Rectal smooth muscle tissue (tissue), 1 donor: Measurements from ENCODE around the gene SS18L1.

Experiments used
- H3K27ac ChIP-seq: one replicate; pipeline ENCODE4 v1.7.0; 2013; ENCODE audit warnings: low read depth, low read length, inconsistent platforms
- H3K27me3 ChIP-seq: one replicate; pipeline ENCODE4 v1.7.0; 2013; ENCODE audit warnings: low read length; ENCODE audit not compliant: control insufficient read depth, insufficient read depth
- H3K36me3 ChIP-seq: one replicate; pipeline ENCODE4 v1.7.0; 2013; ENCODE audit warnings: low read length; ENCODE audit not compliant: control insufficient read depth, insufficient read depth
- H3K4me1 ChIP-seq: one replicate; pipeline ENCODE4 v1.7.0; 2013; ENCODE audit warnings: low read length; ENCODE audit not compliant: control insufficient read depth, insufficient read depth
- H3K4me3 ChIP-seq: one replicate; pipeline ENCODE4 v1.7.0; 2013; ENCODE audit warnings: low read length
- H3K9ac ChIP-seq: one replicate; pipeline ENCODE4 v1.7.0; 2013; ENCODE audit warnings: low read length

The SS18L1 gene

DNA sequence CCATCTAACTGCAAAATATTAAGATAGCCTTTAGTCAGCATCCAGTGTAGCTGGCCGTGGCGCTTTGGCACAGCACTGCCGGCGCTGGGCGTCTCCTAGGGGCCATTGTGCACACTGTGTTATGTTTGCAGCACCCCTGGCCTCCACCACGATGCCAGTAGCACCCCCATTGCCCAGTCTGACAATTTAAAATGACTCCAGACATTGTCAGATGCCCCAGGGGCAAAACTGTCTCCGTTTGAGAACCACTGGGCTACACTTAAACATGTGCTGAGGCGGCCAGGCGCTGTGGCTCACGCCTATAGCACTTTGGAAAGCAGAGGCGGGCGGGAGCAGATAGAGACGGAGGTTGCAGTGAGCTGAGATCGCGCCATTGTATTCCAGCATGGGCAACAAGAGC lies 33.3 kb downstream of the SS18L1 start:
- Histone ChIP-seq H3K27me3 (no peaks in the 10 kb centered on the region), H3K4me1 (no peaks in the 10 kb centered on the region), H3K4me3 (no peak overlapping the region), H3K9ac (no peak overlapping the region), H3K27ac (no peak overlapping the region), H3K36me3 (peaks cover 5% of the 10 kb centered on the region)

DNA sequence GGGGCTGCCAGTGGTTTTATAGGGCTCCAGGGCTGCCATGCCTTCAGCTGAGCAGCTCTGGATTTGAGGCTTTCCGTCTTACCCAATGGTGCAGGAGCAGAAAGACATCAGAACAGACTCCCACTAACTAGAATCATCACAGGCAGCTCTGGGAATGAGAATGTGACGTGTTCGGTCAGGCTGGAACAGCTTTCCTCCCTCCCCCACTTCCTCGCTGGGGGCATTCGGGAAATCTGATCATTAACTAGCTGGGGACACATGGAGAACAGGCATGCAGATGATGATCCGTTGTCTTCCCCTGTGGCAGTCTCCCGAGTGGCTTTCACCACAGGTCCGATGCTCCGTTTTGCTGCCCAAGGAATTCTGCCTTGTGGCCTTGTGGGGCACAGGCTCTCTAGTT lies 33.7 kb downstream of the SS18L1 start:
- Histone ChIP-seq H3K4me1 (no peaks in the 10 kb centered on the region), H3K27ac (no peak overlapping the region), H3K9ac (no peak overlapping the region), H3K4me3 (no peak overlapping the region), H3K36me3 (peaks cover 5% of the 10 kb centered on the region), H3K27me3 (no peaks in the 10 kb centered on the region)

DNA sequence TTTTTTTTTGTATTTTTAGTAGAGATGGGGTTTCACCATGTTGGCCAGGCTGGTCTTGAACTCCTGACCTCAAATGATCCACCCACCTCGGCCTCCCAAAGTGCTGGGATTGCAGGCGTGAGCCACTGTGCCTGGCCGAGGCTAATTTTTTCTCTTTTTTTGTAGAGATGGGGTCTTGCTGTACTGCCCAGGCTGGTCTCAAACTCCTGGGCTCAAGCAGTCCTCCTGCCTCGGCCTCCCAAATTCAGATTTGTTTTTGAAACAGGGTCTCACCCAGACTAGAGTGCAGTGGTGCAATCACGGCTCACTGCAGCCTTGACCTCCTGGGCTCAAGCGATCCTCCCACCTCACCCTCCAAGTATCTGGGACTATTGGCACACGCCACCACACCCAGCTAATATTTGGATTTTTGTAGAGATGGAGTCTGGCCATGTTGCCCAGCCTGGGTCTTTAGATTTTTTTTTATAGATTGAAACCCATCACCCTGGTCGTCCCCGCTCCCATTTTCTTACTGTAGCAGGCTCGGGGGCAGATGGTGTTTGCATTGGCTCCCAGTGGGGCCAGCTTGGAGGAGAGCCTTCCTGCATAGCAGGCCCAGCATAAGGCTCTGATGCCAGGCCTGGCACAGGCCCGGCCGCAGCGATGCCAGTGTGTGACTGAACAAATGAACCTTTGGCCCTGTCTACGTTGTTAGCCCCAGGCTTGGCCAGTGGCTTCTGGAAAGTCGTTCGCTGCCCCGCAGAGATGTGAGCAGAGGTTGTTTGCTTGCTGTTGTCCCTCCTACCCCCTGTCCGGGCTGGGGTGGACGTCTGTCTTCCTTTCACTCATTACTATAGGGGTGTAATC lies 35.0 kb downstream of the SS18L1 start:
- no peak overlapping the region for H3K4me3 ChIP-seq
- peaks cover 5% of the 10 kb centered on the region for H3K36me3 ChIP-seq
- peaks cover 2% of the 10 kb centered on the region for H3K4me1 ChIP-seq
- no peak overlapping the region for H3K27ac ChIP-seq
- H3K9ac ChIP-seq = no peak overlapping the region
- no peaks in the 10 kb centered on the region for H3K27me3 ChIP-seq

DNA sequence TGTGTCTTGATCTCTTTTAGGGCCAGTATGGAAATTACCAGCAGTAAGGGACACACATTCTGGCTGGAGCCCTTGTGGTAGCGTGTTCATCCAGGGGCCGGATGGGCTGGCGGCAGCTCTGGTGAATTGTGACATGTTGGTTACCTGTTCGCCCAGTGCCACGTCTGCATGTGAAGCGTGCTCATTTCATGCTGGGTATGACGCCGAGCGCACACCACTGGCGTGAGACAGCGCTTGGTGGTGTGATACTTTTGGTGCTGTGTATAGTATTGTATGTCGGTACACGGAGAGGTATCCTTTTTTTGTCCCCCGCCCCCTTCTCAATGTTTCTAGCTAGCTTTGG lies 35.6 kb downstream of the SS18L1 start:
- Histone ChIP-seq H3K4me3 (no peak overlapping the region), H3K27me3 (no peaks in the 10 kb centered on the region), H3K9ac (no peak overlapping the region), H3K4me1 (peaks cover 6% of the 10 kb centered on the region), H3K27ac (no peak overlapping the region), H3K36me3 (peaks cover 5% of the 10 kb centered on the region)

DNA sequence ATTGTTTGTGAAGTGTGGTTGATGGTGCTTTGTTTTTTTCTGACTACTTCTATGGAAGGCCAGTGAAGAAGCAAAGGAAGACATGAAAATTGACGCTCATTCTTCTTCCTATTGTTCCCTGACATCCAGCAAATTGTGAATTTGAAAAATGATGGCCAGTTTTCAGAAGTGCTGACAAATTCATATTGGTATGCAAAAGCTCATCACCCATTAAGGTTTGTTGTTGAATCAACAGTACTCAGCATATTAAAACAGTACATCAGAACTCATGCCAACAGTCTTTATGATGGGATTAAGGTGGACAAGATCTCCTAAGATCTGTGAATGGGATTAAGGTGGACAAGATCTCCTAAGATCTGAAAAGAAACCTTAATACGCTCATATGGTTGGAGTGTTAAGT lies 38.2 kb downstream of the SS18L1 start:
- Histone ChIP-seq H3K36me3 (no peaks in the 10 kb centered on the region), H3K27ac (no peak overlapping the region)

DNA sequence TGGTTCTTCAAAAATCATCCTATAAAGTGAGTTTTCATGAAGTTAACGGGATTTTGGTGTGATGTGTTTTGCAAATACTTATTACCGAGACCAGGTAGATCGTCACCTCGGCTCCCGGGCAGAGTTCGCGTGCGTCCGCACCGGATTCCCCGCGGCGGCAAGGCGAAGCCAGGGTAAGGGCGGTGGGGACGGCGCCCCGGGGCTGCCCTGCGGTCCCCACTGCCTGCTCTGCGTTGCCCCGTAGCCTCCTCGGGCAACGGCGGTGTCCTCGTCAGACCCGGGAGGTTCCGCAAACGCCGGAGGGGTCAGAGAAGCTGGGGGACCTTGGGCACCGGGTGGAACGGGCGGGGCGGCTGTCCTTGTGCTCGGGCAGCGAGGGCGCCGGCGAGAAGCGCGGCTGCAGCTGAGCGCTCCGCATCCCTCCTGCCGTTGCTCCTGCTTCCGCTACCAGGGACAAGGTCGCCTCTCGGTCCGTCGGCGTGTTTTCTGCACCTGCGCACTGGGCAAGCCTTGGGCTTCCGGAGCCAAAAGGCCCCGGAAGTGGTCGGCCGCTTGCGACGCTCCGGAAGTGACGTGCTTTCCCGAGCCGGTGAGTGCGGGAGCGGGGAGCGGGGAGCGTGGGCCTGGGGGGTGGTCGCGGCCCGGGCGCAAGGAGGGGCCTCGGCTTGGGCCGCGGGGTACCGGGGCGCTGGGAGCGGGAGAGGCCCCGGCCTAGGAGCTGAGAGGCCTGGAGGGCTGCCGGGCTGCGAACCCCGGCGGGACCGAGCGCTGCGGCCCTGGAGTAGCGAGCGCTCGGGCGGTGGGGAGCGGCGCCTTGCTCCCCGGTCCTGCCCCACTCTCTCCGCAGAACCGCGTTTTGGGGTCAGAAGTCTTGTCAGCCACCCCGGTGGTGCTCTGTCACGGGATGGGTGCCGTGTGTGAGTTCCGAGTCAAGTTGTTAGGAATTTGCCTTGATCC lies 39.2 kb downstream of the SS18L1 start, which contains the start of gene MTG2:
Gene MTG2 (plus strand): TSS at position 560 of the 957 bp plus-strand sequence. CDS start 10,393 bp downstream, outside the sequence.
- Histone ChIP-seq H3K4me3 (peak within 1 kb of the TSS; percentile 93), H3K27ac (peak within 1 kb of the TSS; percentile 86), H3K4me1 (peaks cover 6% of the 10 kb centered on the region), H3K9ac (peak within 1 kb of the TSS; percentile 80), H3K27me3 (no peaks in the 10 kb centered on the region), H3K36me3 (no peaks in the 10 kb centered on the region)

More for the DNA sequence above, 38.2 kb downstream of the SS18L1 start:
- H3K4me1 ChIP-seq = peaks cover 6% of the 10 kb centered on the region
- peak overlapping the region; percentile 93 for H3K4me3 ChIP-seq
- no peaks in the 10 kb centered on the region for H3K27me3 ChIP-seq
- H3K9ac ChIP-seq = no peak overlapping the region

DNA sequence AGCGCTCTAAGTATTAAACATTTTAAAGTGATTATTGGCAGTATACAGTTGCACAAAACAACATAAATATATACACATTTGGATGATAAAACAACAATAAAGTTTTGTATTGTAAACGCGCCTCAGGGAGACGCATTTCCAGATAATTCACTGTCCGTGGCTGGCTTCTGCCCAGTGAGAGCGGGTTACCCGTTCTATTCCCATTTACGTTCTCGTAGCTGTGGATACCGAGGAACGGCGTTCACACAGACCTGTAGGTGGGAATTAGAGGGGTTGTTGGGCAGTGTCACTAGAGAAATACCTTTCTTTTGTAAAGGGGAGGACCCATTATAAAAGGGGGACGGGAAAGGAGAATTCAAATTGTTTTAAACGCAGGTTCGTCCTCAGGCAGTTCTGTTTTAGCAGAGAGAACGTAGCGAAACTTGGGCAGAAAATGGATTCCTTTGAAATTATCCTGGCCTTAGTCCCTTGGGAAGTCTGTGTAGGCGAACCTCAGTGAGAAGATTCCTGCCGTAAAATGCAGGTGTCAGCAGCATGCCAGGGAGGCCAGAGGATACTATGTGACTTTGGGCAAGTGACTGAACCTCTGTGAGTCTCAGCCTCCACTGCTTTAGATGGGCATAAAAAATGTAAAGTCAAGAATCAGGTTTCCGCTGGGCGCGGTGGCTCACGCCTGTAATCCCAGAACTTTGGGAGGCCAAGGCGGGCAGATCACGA lies 40.0 kb downstream of the SS18L1 start:
- Histone ChIP-seq H3K9ac (peak overlapping the region; percentile 80), H3K4me1 (peaks cover 6% of the 10 kb centered on the region), H3K27me3 (no peaks in the 10 kb centered on the region), H3K4me3 (peak overlapping the region; percentile 93), H3K36me3 (no peaks in the 10 kb centered on the region), H3K27ac (peak overlapping the region; percentile 86)

DNA sequence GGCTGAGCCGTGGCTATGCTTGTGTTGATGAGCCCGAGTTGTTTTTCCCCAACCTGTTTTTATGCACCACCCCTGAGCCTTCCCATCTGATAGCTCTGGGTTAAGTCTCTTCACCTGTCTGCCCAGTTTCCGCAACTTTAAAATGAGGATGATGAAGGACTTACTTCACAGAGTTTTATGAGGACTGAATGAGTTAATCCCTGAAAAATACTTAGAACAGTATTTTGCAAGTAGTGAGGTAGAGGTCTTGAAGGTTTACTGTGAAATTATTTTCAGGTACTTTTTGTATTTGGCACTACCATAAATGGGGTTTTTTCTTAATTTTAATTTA lies 42.5 kb downstream of the SS18L1 start:
- no peak overlapping the region for H3K9ac ChIP-seq
- no peaks in the 10 kb centered on the region for H3K27me3 ChIP-seq
- peaks cover 6% of the 10 kb centered on the region for H3K4me1 ChIP-seq
- no peak overlapping the region for H3K4me3 ChIP-seq
- no peak overlapping the region for H3K27ac ChIP-seq
- H3K36me3 ChIP-seq = peaks cover 4% of the 10 kb centered on the region

DNA sequence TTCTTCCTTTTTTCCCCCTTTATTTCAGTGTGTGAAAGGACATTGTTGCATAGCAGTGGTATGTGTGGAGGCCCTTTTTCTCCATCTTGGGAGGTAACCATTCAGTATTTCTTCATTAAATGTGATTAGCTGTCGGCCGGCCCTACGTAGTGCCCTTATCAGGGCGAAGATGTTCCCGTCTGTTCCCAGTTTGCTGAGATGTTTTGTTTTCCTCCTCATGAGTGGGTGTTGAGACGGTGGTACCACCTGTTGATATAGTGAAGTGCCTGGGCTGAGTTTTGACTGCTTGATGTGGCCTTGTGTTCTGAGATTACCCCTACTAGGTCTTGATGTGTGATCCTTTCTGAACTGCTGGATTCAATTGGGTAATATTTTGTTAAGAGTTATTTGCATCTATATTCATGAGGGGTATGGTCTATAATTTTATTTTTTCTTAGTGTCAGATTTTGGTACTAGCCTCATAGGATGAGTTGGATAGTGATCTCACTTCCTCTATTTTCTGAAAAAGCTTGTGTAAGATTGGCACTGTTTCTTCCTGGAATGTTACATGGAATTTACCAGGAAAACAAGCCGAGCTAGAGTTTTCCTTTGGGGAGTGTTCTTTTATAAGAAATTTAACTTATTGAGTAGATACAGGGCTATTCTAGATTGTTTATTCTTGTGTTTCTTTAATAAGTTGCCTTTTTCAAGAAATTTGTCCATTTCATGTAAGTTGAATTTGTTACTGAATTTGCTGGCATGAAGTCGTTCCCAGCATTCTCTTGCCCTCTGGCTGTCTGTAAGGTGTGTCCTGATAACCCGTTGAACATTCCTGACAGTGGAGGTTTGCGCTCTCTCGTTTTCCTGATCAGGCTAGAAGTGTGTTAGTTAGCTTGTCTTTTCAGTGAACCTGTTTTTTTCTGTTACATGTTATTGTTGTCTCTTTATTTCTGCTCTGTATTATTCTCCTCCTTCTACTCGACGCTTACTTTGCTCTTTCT lies 43.6 kb downstream of the SS18L1 start:
- Histone ChIP-seq H3K9ac (no peak overlapping the region), H3K27ac (no peak overlapping the region)

DNA sequence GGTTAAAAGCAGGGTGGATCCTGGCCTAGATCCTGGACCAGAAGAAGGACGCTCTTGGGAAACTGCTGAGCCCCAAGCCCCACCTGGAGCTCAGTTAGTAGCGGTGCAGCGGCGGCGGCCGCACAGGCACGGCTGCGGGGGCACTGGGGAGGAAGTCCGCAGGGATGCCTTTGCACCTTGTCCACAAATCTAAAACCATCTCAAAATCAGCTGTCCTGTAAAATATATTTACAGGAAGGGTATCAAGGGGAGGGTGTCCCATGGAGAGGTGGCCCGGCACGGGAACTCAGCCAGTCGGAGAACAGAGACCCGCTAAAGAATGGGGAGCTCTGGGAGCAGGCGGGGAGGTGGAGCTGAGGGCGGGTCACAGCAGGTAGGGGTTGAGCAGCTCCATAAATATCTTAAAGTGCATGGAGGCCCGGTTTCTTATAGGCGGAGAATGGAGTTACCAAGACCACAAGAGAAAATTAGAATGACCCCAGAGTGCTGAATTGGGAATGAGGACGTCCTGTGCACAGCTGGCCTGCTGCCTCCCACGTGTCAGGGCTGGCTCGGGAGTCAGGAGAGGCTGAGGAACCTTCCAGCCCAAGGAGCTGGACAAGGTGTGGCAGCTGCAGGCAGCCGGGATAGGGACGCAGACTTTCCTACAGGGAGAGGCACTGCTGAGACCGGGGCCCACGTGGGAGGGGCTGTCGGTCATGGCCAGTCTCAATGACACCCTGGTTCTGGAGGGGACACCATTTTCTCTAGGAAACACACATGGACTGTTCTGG lies 47.3 kb downstream of the SS18L1 start:
- H3K36me3 ChIP-seq = peaks cover 4% of the 10 kb centered on the region
- no peak overlapping the region for H3K9ac ChIP-seq
- H3K4me3 ChIP-seq = no peak overlapping the region
- H3K4me1 ChIP-seq = no peaks in the 10 kb centered on the region
- no peak overlapping the region for H3K27ac ChIP-seq
- H3K27me3 ChIP-seq = no peaks in the 10 kb centered on the region

More for the DNA sequence above, 43.6 kb downstream of the SS18L1 start:
- peaks cover 6% of the 10 kb centered on the region for H3K4me1 ChIP-seq
- no peaks in the 10 kb centered on the region for H3K27me3 ChIP-seq
- peaks cover 4% of the 10 kb centered on the region for H3K36me3 ChIP-seq
- H3K4me3 ChIP-seq = no peak overlapping the region
